K562 (cell line): ENCODE data around the gene CAPN12. TPM values are rescaled to one million over a fixed set of nuclear protein-coding genes. Genes with fewer than 3 reads are reported as not detected.
A peak's percentile ranks its signal among the peaks of the same experiment; 100 is the strongest.

ENCODE experiments used
- BRD4 ChIP-seq: fragments of 200-600 bp; sonication (generic); IDR thresholded peaks from 2 replicates; pipeline ENCODE4 v1.6.1; 2017; ENCODE audit warnings: inconsistent platforms
- HDAC3 ChIP-seq: fragments of 450-650 bp; IDR thresholded peaks from 2 replicates; pipeline ENCODE4 v1.6.1; 2018; ENCODE audit warnings: borderline replicate concordance, mild to moderate bottlenecking, moderate library complexity; ENCODE audit not compliant: partially characterized antibody
- HDAC6 ChIP-seq: IDR thresholded peaks from 2 replicates; pipeline ENCODE4 v1.6.1; 2012; ENCODE audit warnings: low read depth, mild to moderate bottlenecking, control low read depth, inconsistent platforms, low read length, moderate library complexity
- HDGF ChIP-seq: fragments of 450-650 bp; IDR thresholded peaks from 2 replicates; pipeline ENCODE4 v1.6.1; 2016
- HES1 ChIP-seq: fragments of 450-650 bp; IDR thresholded peaks from 2 replicates; pipeline ENCODE4 v1.6.1; 2016; ENCODE audit warnings: low read depth, mild to moderate bottlenecking, moderate library complexity
- IRF2 ChIP-seq: sonication (generic); formaldehyde crosslinking; IDR thresholded peaks from 2 replicates; pipeline ENCODE4 v1.8.1; 2022; ENCODE audit warnings: mild to moderate bottlenecking, missing genetic modification reagents
- JUND ChIP-seq, 2 experiments: IDR thresholded peaks; 2 replicates in 1 of 2; 3 replicates in 1 of 2; pipeline ENCODE4 v1.6.1; 2011; ENCODE audit warnings: borderline replicate concordance in 2 of 2, low read depth in 2 of 2, low read length in 2 of 2, improper control_type of control experiment in 1 of 2, missing biosample characterization in 1 of 2, missing genetic modification characterization in 1 of 2, missing genetic modification reagents in 1 of 2
- MEIS2 ChIP-seq: fragments of 450-650 bp; IDR thresholded peaks from 2 replicates; pipeline ENCODE4 v1.6.1; 2014; ENCODE audit warnings: mild to moderate bottlenecking; ENCODE audit not compliant: partially characterized antibody
- PCBP1 ChIP-seq: fragments of 200-400 bp; formaldehyde crosslinking; IDR thresholded peaks from 2 replicates; pipeline ENCODE4 v1.6.1; 2018; ENCODE audit warnings: mild to moderate bottlenecking, low read depth, low read length; ENCODE audit not compliant: poor library complexity, severe bottlenecking
- STAG1 ChIP-seq: sonication (generic); formaldehyde crosslinking; IDR thresholded peaks from 2 replicates; pipeline ENCODE4 v1.5.0; 2020; ENCODE audit warnings: missing genetic modification reagents, borderline replicate concordance
- TCF7 ChIP-seq: sonication (generic); IDR thresholded peaks from 2 replicates; pipeline ENCODE4 v1.6.1; 2016; ENCODE audit warnings: antibody characterized with exemption, borderline replicate concordance
- ZNF217 ChIP-seq: sonication (generic); formaldehyde crosslinking; IDR thresholded peaks from 2 replicates; pipeline ENCODE4 v1.8.0; 2022; ENCODE audit warnings: mild to moderate bottlenecking, missing genetic modification reagents
- ZNF551 ChIP-seq: fragments of 250-450 bp; sonication (Bioruptor Pico); IDR thresholded peaks from 2 replicates; pipeline ENCODE4 v1.5.0; 2021; ENCODE audit warnings: mild to moderate bottlenecking, moderate library complexity
- ZNF592 ChIP-seq: fragments of 450-650 bp; IDR thresholded peaks from 2 replicates; pipeline ENCODE4 v1.6.1; 2017; ENCODE audit warnings: antibody characterized with exemption, mild to moderate bottlenecking
- polyA plus RNA-seq, 8 experiments: library from polyadenylated mRNA; depleted of rRNA in 4 of 8; stranded (reverse) in 5 of 8; unstranded in 3 of 8; fragments of >200 nt; fragmentation: Nextera tagmentation in 2 of 8; fragmentation: Illumina TruSeq in 1 of 8; extraction: Ambion mirVana in 2 of 8; extraction: Trizol in 1 of 8; gene quantifications; 2 replicates each; pipeline versions ENCODE4 v1.2.1 to v1.2.3, GENCODE V29; 2011 to 2014; ENCODE audit warnings: inconsistent platforms in 1 of 8, missing spikeins in 1 of 8
- total RNA-seq, 7 experiments: library from RNA; depleted of rRNA in 6 of 7; stranded (reverse); fragments of >200 nt in 6 of 7; fragmentation: Illumina TruSeq in 2 of 7; extraction: Trizol in 2 of 7; gene quantifications; 2 replicates each; pipeline versions ENCODE4 v1.2.1 to v1.2.3, GENCODE V29; 2011 to 2021; ENCODE audit warnings: low replicate concordance in 1 of 7
- TF ChIP-seq, protein P1 (sequence below), 2 experiments: IDR thresholded peaks; 2 replicates each; pipeline ENCODE4 v1.6.1; 2012; ENCODE audit warnings: improper control_type of control experiment in 2 of 2, low read depth in 2 of 2, low read length in 2 of 2, borderline replicate concordance in 1 of 2
- TF ChIP-seq, protein P2 (sequence below): fragments of 250-450 bp; sonication (Bioruptor Pico); IDR thresholded peaks from 2 replicates; pipeline ENCODE4 v1.4.0; 2020

CAPN12 gene
- total and polyA plus RNA-seq, 9 of the 15 experiments (the other 6 are each of a cell fraction or from before 2014, with no cell fraction given) = 0.83 to 7.0 (median 1.6) TPM

DNA sequence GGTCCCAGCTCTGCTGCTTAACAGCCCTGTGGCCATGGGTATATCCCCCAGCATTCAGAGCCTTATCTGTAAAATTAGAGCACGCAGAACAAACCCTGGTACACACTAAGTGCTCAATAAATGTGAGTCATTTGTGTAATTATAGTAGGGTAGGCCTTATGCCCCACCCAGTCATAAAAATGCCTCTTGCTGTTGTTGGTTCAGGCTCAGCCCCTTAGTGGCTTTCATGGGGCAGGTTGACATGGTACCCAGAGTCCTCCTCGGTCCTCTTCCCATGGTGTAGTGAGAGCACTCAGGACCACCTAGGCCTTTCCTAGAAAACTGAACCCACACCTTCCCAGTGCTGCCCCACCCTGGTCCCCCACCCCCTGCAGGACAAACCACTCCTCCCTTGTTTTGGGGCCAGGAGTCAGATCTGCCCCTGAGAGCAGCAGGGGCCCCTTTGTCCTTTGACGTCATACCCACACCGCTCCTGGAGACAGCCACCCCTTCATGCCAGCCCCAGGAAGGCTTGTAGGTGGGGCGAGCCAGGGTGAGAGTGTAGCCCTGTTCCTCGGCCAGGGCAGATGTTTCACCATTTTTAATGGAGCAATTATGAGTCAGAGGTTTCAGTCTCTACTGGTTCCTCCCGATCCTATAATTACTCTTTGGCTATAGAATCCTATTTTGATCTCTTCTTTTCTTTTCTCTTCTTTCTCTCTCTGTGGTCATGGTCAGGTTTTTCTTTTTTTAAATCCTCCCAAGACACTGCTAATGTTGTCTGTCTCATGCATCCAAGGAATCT is 60.0 kb downstream of the CAPN12 start (continued):
- TF ChIP-seq TCF7 = no peak
- no peak for TF ChIP-seq PCBP1
- TF ChIP-seq ZNF551 = no peak
- TF ChIP-seq ZNF592 = peak; percentile 66
- TF ChIP-seq ZNF217 = no peak
- peak; percentile 30; the same call in 1 of the 2 replicates for TF ChIP-seq JUND (IDR thresholded peaks at IDR 0.05; ENCODE audit: borderline replicate concordance, low read depth, low read length)
- no peak; the same call in 1 of the 3 replicates for TF ChIP-seq JUND (tag; IDR thresholded peaks at IDR 0.05; ENCODE audit: borderline replicate concordance, low read depth, low read length)
- TF ChIP-seq, protein P1, sequence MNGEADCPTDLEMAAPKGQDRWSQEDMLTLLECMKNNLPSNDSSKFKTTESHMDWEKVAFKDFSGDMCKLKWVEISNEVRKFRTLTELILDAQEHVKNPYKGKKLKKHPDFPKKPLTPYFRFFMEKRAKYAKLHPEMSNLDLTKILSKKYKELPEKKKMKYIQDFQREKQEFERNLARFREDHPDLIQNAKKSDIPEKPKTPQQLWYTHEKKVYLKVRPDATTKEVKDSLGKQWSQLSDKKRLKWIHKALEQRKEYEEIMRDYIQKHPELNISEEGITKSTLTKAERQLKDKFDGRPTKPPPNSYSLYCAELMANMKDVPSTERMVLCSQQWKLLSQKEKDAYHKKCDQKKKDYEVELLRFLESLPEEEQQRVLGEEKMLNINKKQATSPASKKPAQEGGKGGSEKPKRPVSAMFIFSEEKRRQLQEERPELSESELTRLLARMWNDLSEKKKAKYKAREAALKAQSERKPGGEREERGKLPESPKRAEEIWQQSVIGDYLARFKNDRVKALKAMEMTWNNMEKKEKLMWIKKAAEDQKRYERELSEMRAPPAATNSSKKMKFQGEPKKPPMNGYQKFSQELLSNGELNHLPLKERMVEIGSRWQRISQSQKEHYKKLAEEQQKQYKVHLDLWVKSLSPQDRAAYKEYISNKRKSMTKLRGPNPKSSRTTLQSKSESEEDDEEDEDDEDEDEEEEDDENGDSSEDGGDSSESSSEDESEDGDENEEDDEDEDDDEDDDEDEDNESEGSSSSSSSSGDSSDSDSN (IDR thresholded peaks at IDR 0.05; ENCODE audit: borderline replicate concordance in 1 of 2, low read depth in 2 of 2, low read length in 2 of 2) = no peak
- TF ChIP-seq HDGF = no peak
- TF ChIP-seq STAG1 = no peak
- no peak for TF ChIP-seq HES1
- TF ChIP-seq HDAC6 = no peak
- TF ChIP-seq, protein P2, sequence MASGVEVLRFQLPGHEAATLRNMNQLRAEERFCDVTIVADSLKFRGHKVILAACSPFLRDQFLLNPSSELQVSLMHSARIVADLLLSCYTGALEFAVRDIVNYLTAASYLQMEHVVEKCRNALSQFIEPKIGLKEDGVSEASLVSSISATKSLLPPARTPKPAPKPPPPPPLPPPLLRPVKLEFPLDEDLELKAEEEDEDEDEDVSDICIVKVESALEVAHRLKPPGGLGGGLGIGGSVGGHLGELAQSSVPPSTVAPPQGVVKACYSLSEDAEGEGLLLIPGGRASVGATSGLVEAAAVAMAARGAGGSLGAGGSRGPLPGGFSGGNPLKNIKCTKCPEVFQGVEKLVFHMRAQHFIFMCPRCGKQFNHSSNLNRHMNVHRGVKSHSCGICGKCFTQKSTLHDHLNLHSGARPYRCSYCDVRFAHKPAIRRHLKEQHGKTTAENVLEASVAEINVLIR = peak; percentile 54; the same call in 1 of the 2 replicates
- no peak for TF ChIP-seq IRF2 (CRISPR knock-in tag)
- TF ChIP-seq BRD4 = no peak
- no peak for TF ChIP-seq MEIS2
- TF ChIP-seq HDAC3 = no peak
